Measurements from ENCODE around the gene CCDC141.

The CCDC141 gene

DNA sequence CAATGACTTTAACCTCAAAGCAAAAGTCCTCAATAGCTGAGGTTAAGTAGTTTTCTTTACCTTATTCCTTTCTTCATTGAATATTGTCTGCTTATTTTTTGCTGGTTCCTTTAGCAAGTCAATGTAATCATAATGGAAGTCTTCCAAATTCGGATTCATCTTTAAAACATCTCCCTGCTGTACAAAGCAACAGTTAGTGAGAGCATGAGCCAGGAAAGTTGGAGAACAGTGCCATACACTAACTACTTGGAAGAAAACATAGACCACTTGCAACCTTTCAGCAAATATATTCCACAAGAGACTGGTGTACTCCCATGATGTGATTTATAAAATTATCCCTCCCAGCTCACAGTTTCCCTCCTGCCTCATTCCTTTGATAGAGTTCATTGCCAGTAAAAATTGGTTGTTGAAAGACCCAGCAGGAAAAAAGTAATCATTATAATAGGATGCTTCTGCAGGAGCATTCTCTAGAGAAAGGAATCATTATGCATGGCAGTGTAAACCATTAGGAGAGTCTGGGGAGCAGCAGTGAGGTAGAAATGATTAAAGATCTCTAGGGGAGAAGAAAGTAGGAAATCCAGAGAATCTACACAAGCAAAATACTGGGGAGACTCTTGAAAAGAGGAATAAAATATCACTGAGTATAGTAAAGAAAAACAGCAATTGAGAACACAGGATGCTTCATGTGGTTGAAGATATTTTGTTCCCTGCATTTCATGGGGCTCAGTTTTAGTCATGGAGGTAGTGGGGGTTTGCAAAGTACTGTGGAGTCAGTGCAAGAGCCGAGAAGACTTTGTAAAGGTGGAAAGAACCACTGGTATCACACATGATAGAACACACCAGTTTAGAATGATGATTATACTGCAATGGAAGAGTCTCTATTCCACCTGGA, 204.1 kb downstream of the CCDC141 start:
- DNase-seq (ENCODE audit: low spot score), result no peak
- TF ChIP-seq CTCF (IDR thresholded peaks at IDR 0.05; ENCODE audit: extremely low read depth, insufficient read depth, missing control alignments), result no peak
- in situ Hi-C loops (cut with MboI; ENCODE audit: low pct_unique_long_range_greater_than_20kb, low sequenced_read_pairs, unreplicated experiment), result no loop called here

DNA sequence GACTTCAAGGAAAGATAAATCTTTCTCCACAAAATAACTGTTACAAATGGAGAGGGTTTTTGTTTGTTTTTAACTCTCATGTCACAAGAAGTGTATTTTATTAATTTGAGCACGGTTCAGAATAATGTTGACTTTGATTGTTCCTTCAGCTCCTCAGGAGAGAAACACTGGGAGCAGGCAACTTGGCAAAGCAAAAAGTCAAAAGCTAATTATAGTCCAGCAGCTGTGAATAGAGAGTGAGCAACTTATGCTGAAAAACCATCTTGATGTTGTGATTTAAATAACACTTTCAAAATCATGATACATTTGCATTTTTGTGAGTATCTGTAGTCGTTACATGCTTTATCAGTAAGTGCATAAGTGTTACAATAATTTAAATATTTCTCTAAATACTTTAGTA, 205.2 kb downstream of the CCDC141 start:
- DNase-seq (ENCODE audit: low spot score), result no peak
- in situ Hi-C loops (cut with MboI; ENCODE audit: low pct_unique_long_range_greater_than_20kb, low sequenced_read_pairs, unreplicated experiment), result no loop called here
- no peak for TF ChIP-seq CTCF (IDR thresholded peaks at IDR 0.05; ENCODE audit: extremely low read depth, insufficient read depth, missing control alignments)

GRCh38 chr2:178844269-178844668, 205.7 kb downstream of the CCDC141 start:
- in situ Hi-C loops (cut with MboI; ENCODE audit: low pct_unique_long_range_greater_than_20kb, low sequenced_read_pairs, unreplicated experiment), result no loop called here
- TF ChIP-seq CTCF (IDR thresholded peaks at IDR 0.05; ENCODE audit: extremely low read depth, insufficient read depth, missing control alignments), result no peak
- no peak for DNase-seq (ENCODE audit: low spot score)

- in situ Hi-C loops (cut with MboI; ENCODE audit: low pct_unique_long_range_greater_than_20kb, low sequenced_read_pairs, unreplicated experiment), result no loop called here
- DNase-seq (ENCODE audit: low spot score), result no peak
- no peak for TF ChIP-seq CTCF (IDR thresholded peaks at IDR 0.05; ENCODE audit: extremely low read depth, insufficient read depth, missing control alignments)
Measured at GRCh38 chr2:178843697-178844096, 206.2 kb downstream of the CCDC141 start.

DNA sequence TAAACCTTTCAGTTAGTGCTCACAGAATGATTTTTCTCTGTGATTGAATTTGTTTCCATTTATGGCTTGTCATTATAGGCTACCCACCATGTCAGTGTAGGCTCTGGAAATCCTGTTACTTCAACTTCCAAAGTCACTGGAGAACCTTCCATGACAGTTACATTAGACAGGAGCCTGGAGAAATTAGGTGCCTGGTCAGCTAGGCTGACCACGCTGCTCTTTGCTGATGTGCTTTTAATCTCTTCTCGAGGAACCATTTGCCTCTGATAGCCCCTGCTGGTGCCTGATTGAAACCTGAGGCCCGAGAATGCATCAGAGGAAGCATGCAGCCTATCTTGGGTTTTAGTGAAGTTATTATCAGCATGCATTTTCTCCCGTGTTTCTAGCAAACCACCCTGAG, 213.1 kb downstream of the CCDC141 start:
- DNase-seq (ENCODE audit: low spot score), result no peak
- in situ Hi-C loops (cut with MboI; ENCODE audit: low pct_unique_long_range_greater_than_20kb, low sequenced_read_pairs, unreplicated experiment), result no loop called here
- no peak for TF ChIP-seq CTCF (IDR thresholded peaks at IDR 0.05; ENCODE audit: extremely low read depth, insufficient read depth, missing control alignments)

DNA sequence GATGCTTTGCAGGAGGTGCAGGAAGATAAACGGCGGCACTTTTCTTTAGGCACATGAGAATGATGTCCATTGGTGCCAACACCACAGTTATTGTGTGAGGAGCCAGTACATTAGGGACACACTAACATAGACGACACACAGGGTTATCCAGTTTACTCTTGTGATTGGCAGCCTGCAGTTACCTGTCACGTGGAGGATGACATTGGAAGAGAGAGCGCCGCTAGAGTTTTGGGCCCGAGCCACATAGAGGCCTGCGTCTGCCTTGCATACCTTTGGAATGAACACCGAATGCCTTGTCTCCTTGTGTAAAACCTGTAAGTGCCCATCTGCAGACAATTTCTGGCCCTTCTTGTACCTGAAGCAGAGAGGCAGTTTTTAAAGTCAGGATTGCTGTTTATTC, 215.9 kb downstream of the CCDC141 start:
- no peak for TF ChIP-seq CTCF (IDR thresholded peaks at IDR 0.05; ENCODE audit: extremely low read depth, insufficient read depth, missing control alignments)
- no peak for DNase-seq (ENCODE audit: low spot score)
- in situ Hi-C loops (cut with MboI; ENCODE audit: low pct_unique_long_range_greater_than_20kb, low sequenced_read_pairs, unreplicated experiment), result no loop called here

Data from GM13977 (cell line).